GM12878 (cell line): ENCODE measurements around the gene MEGF11. TPM values are rescaled to one million over a fixed set of nuclear protein-coding genes. Genes with fewer than 3 reads are reported as not detected.

Experiments
- ATAC-seq: fragments of 200-7000 bp; cut with Tn5 transposase; 3 replicates; pipeline ENCODE4 v1.9.1; 2020; ENCODE audit warnings: mild to moderate bottlenecking, moderate library complexity
- BruUV-seq: library from RNA; stranded (reverse); fragments of 400-500 nt; replicated peaks from 2 replicates; lab custom pipeline; 2021; lab: Mats Ljungman, UMichigan
- CTCF ChIA-PET: fragments of 300-600 bp; sonication (Branson Sonifier 250); formaldehyde crosslinking; extraction: SDS; loops from one replicate; lab custom pipeline; 2021; ENCODE audit warnings: inconsistent platforms; lab: Yijun Ruan, JAX
- POLR2A ChIA-PET: fragments of 350-600 bp; formaldehyde crosslinking; extraction: SDS; loops from one replicate; lab custom pipeline; 2021; ENCODE audit warnings: inconsistent platforms; lab: Charles Lee
- RAD21 ChIA-PET: fragments of 300-600 bp; sonication (Branson Sonifier 250); formaldehyde crosslinking; loops from one replicate; lab custom pipeline; 2023; ENCODE audit warnings: antibody characterized with exemption; ENCODE audit not compliant: unreplicated experiment; lab: Charles Lee
- SMC1A ChIA-PET: fragments of 300-600 bp; sonication (Branson Sonifier 250); formaldehyde crosslinking; loops from one replicate; lab custom pipeline; 2023; ENCODE audit not compliant: unreplicated experiment, uncharacterized antibody; lab: Charles Lee
- DNase-seq: peaks from one replicate; pipeline ENCODE4 v3.0.0-alpha.2; 2011; ENCODE audit warnings: low read depth, low spot score
- FAIRE-seq: peaks from 3 replicates; lab custom pipeline; 2011; peaks lifted over from hg19 to GRCh38; lab: Jason Lieb, UNC
- H2AFZ ChIP-seq: 2 replicates; pipeline ENCODE4 v1.6.0; 2011; ENCODE audit warnings: low read depth, low read length, control low read depth; ENCODE audit not compliant: control insufficient read depth
- H3K27ac ChIP-seq: 2 replicates; pipeline ENCODE4 v1.5.1; 2011; ENCODE audit warnings: control low read depth; ENCODE audit not compliant: control insufficient read depth, insufficient read depth
- H3K27me3 ChIP-seq, 2 experiments: replicated peaks in 1 of 2; 2 replicates each; pipeline versions ENCODE4 v1.6.0 to v1.6.1; 2011; ENCODE audit warnings: low read length in 1 of 2; ENCODE audit not compliant: control insufficient read depth in 2 of 2, insufficient read depth in 2 of 2
- H3K36me3 ChIP-seq, 2 experiments: 2 replicates each; pipeline ENCODE4 v1.5.1; 2011; ENCODE audit warnings: low read length in 1 of 2; ENCODE audit not compliant: control insufficient read depth in 2 of 2, insufficient read depth in 2 of 2
- H3K4me1 ChIP-seq: 2 replicates; pipeline ENCODE4 v1.6.1; 2011; ENCODE audit warnings: mild to moderate bottlenecking, low read length, moderate library complexity, mixed read lengths; ENCODE audit not compliant: control insufficient read depth, insufficient read depth
- H3K4me2 ChIP-seq: 2 replicates; pipeline ENCODE4 v1.6.0; 2011; ENCODE audit warnings: control low read depth; ENCODE audit not compliant: control insufficient read depth, insufficient read depth
- H3K4me3 ChIP-seq: fragments of 200-600 bp; sonication (generic); 2 replicates; pipeline ENCODE4 v1.5.1; 2016
- H3K79me2 ChIP-seq: 2 replicates; pipeline ENCODE4 v1.6.0; 2011; ENCODE audit warnings: low read length; ENCODE audit not compliant: control insufficient read depth, insufficient read depth
- H3K9ac ChIP-seq: 2 replicates; pipeline ENCODE4 v1.8.0; 2011; ENCODE audit warnings: low read length, control low read depth, mixed read lengths; ENCODE audit not compliant: control insufficient read depth, insufficient read depth
- H3K9me3 ChIP-seq: replicated peaks from 3 replicates; pipeline ENCODE4 v1.5.1; 2011; ENCODE audit warnings: mild to moderate bottlenecking, low read length; ENCODE audit not compliant: control insufficient read depth, insufficient read depth
- H4K20me1 ChIP-seq: 2 replicates; pipeline ENCODE4 v1.6.0; 2011; ENCODE audit not compliant: control insufficient read depth, insufficient read depth
- BCLAF1 ChIP-seq: fragments of 450-650 bp; IDR thresholded peaks from 2 replicates; pipeline ENCODE4 v1.6.1; 2017; ENCODE audit warnings: antibody characterized with exemption, mild to moderate bottlenecking, moderate library complexity
- ESRRA ChIP-seq: IDR thresholded peaks from 2 replicates; pipeline ENCODE4 v1.6.1; 2012; ENCODE audit warnings: mild to moderate bottlenecking, low read length, improper control_type of control experiment
- KDM1A ChIP-seq: fragments of 200-600 bp; sonication (generic); IDR thresholded peaks from 2 replicates; pipeline ENCODE4 v1.6.1; 2016; ENCODE audit warnings: borderline replicate concordance
- SMAD5 ChIP-seq: IDR thresholded peaks from 2 replicates; pipeline ENCODE4 v1.6.1; 2016; ENCODE audit warnings: antibody characterized with exemption, low read depth
- TARDBP ChIP-seq: IDR thresholded peaks from 2 replicates; pipeline ENCODE4 v1.6.1; 2016; ENCODE audit warnings: borderline replicate concordance
- WGBS: methylation state at CpG from one replicate; pipeline ENCODE4 v1.1.6; 2016; ENCODE audit warnings: low lambda C conversion rate; ENCODE audit not compliant: insufficient replicate concordance, insufficient coverage; ENCODE audit errors: missing lambda C conversion rate; 5-methylcytosine and 5-hydroxymethylcytosine counted together
- in situ Hi-C: fragments of 300-500 bp; cut with MboI; formaldehyde crosslinking; loops from 9 replicates; pipeline ENCODE4 v1.14.3; 2018; ENCODE audit warnings: mixed read lengths
- intact Hi-C: fragments of 100-400 bp; cut with micrococcal nuclease; formaldehyde crosslinking; loops from one replicate; pipeline ENCODE4 v1.14.2; 2022; ENCODE audit not compliant: unreplicated experiment
- polyA plus RNA-seq, 11 experiments: library from polyadenylated mRNA; depleted of rRNA in 4 of 11; unstranded in 6 of 11; stranded (reverse) in 5 of 11; fragments of >200 nt; fragmentation: Nextera tagmentation in 4 of 11; fragmentation: Illumina TruSeq in 1 of 11; extraction: Ambion mirVana in 4 of 11; extraction: Trizol in 1 of 11; gene quantifications; 1 replicate in 1 of 11; 2 replicates in 10 of 11; pipeline versions ENCODE4 v1.2.1 to v1.2.3, GENCODE V29; 2011 to 2016; ENCODE audit warnings: inconsistent platforms in 2 of 11, missing spikeins in 2 of 11, low read depth in 1 of 11
- total RNA-seq, 4 experiments: library from RNA; depleted of rRNA in 3 of 4; stranded (reverse); fragments of >200 nt in 3 of 4; fragmentation: Illumina TruSeq in 1 of 4; extraction: Trizol in 1 of 4; gene quantifications; 2 replicates each; pipeline versions ENCODE4 v1.2.1 to v1.2.3, GENCODE V29; 2013 to 2021

The MEGF11 gene
- total and polyA plus RNA-seq, 10 of the 15 experiments (the other 5 are each of a cell fraction or from before 2014, with no cell fraction given): 0.03 to 1.7 (median 0.49) TPM

- no peak overlapping the region for H2AFZ ChIP-seq
- WGBS: 10% methylated on average over 3 of the region's 3 CpGs
- CTCF ChIA-PET: interaction anchor here (0.9 kb wide), 1 partner anchor 22 kb away, joined by 4 read pairs; no protein-coding TSS in a partner anchor
- H3K36me3 ChIP-seq: no peaks in the 10 kb centered on the region
- POLR2A ChIA-PET: no interaction called here
- H3K4me1 ChIP-seq: no peaks in the 10 kb centered on the region
- H3K4me3 ChIP-seq: no peak overlapping the region
- ATAC-seq (no peak), DNase-seq (no peak), FAIRE-seq (no peak)
- H3K27ac ChIP-seq: no peak overlapping the region
- intact Hi-C loops (no loop called here), in situ Hi-C loops (no loop called here)
- no peaks in the 10 kb centered on the region for H3K79me2 ChIP-seq
- SMC1A ChIA-PET: no interaction called here
- H3K9me3 ChIP-seq: no peaks in the 10 kb centered on the region
- TF ChIP-seq TARDBP: no peak
- no peak for TF ChIP-seq BCLAF1
- TF ChIP-seq KDM1A: no peak
- no peak for TF ChIP-seq ESRRA
- TF ChIP-seq SMAD5: no peak
- H4K20me1 ChIP-seq: no peaks in the 10 kb centered on the region
- BruUV-seq: no TSS peak
- no peaks in the 10 kb centered on the region; a peak in 1 of 4 replicates for H3K27me3 ChIP-seq
- RAD21 ChIA-PET: no interaction called here
- no peak overlapping the region for H3K4me2 ChIP-seq
- no peak overlapping the region for H3K9ac ChIP-seq
Measured at GRCh38 chr15:66138892-66139590, 114.5 kb downstream of the MEGF11 start.
